ENCODE measurements around the gene FOLR1. TPM values are rescaled to one million over a fixed set of nuclear protein-coding genes. Genes with fewer than 3 reads are reported as not detected.

FOLR1 gene
- total RNA-seq, 2 experiments from 2014 or later: not detected

DNA sequence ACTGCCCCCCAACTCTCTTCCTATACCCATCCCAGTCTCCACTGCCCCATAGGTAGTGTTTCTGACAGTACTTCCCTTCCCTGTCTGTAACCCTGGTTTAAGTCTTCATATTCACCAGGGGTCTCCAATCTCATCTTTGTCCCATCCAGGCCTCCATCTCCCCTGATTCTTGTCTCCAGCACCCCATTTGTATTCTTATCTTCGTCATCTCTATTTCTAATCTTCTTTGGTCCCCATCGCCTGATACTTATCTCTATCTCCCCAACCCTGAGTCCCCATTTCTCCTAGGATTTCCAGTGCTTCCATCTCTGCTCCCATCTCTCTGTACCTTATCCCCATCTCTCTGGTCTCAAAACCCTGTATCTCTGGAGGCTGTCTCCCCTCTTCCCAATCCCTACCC, 50.2 kb downstream of the FOLR1 start:
- CTCF ChIA-PET: no interaction called here
- POLR2A ChIA-PET: no interaction called here

DNA sequence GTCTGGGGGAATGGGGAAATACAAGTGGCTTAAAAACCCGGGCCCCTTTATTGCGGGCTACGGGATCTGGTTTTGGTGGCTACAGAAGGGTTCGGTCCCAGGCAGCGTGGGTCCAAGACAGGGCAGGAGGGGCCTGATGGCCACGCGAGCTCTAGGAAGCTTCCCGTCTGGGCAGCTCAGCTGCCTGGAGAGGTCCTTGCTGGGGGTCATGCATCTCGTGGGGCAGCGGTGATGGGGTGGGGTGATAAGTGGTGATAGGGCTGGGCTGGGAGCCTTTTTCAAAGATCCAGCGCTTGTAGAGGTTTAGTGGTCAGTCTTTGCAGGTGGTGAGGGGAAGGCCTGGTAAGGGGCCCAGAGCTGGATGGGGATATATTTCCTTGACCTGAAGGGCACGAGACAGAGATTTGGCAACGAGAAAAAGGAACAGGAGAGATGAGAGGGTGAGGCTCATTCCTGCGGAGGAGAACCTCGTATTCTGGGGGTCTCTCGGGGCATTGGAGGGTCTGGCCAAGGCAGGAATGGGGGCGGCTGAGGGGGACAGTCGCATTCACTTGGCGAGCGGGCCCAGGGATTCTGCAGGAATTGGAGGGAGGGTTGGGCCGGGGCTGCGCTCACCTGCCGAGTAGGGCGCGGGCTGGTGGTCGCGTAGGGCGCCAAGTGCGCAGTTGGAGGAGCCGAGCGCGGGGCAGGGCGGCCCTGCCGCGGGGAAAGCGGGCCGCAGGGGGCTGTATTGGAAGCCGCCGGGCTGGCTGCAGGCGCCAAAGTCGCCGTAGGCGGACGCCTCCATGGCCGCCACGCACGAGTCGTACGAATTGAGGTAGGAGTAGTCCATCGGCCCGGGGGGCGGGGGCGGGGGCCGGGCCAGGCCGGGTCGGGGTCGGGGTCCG, 51.5 kb downstream of the FOLR1 start:
- ChIA-PET CTCF (interaction anchor here (1.0 kb wide), 1 partner anchor 21 kb away, joined by 3 read pairs; no protein-coding TSS in a partner anchor), POLR2A (interaction anchor here (0.5 kb wide), 1 partner anchor 15 kb away, joined by 4 read pairs; no protein-coding TSS in a partner anchor)

DNA sequence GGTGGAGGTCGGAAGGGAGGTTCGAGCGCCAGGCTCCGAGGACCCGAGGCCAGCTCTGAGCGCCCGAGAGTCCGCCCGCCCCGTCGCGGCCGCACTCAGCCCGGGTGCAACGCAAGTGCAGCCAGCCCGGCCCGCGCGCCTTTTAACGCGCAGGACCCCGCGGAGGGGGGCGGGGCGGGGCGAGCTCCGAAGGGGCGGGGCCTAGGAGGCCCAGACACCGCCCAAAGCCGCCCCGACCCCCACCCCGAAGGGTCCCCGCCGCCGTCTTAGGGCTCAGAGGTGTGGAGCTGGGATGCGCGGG, 52.1 kb downstream of the FOLR1 start, which contains the start of gene PHOX2A:
Gene PHOX2A (minus strand): TSS at position 117 of the 301 bp plus-strand sequence. CDS start 172 bp downstream, outside the sequence.
- CTCF ChIA-PET: no interaction called here
- POLR2A ChIA-PET: no interaction called here

DNA sequence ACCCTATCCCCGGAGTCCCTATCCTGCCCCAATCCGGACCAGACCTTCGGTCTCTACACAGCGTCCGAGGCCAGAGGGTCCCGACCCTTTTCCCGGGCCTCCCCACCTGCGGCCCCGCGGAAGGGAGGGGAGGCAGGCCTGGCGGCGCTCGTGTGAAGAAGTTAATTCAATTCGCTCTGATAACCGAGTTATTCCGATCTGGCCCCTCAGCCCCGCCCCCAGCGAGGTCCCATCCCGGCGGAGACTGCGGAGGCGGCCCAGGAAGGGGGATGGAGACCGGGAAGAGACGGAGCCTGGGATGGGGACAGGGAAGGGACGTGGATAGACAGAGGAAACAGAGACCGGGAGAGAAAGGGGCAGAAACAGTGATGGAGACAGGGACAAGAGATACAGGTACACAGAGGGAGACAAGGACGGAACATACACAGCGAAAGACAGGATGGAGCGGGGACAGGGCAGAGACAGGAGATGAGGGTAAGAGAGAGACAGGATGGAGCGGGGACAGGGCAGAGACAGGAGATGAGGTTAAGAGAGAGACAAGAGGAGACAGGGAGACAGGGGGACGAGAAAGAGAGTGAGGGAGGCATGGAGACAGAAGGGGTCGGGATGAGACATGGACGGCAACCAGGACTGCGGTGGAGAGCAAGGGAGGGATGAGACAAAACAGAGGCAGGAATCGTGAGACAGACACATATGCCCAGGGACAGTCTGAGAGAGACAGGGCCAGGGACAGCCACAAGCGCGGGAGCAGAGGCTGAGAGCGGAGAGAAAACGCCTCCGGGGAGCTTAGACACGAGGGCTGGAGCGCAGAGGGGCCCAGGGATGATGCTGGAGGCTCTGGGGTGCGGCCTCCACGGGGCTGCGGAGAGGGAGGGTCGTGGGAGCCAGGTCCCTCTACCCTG, 52.7 kb downstream of the FOLR1 start:
- ChIA-PET POLR2A (no interaction called here), CTCF (no interaction called here)

DNA sequence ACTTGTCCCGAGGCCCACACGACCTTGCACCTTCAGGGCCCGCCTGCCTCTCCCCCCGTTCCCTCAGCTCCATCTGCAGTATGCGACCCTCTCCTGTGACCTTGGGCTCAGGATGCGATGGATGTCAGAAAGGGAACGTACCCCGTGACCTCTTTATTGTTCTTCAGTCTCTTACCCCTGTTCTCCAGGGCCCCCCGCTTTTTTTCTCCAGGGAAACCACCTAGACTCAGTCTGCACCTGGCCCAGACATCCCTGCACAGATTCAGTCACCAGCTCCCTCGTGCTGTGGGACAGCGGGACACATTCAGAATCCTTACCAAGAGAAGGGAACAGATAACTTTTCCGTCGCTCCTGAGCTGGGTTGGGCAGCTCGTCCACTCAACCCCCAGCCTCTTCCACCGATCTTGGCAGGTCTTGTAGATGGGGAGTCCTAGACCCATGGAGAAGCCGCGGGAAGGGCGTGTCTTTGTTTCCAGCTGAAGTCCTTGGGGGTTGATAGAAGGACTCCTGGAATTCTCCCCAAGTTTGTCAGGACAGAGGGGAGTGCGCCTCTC, 53.4 kb downstream of the FOLR1 start:
- ChIA-PET POLR2A (no interaction called here), CTCF (no interaction called here)

Other genes with a start within 250 kb of the FOLR1 start
- 1 to 10 TPM; 6.6 to 7.9 TPM for gene IL18BP, start 193.2 kb upstream of the FOLR1 start, total RNA-seq
- 100 to 1,000 TPM; 103 to 110 TPM for gene NUMA1, start 111.6 kb upstream of the FOLR1 start, total RNA-seq
- gene LRRC51, start 111.3 kb upstream of the FOLR1 start, total RNA-seq: 10 to 100 TPM in 1 of 2 experiments, 1 to 10 TPM in 1; 9.6 to 11.3 TPM
- 10 to 100 TPM; 66.9 to 77.0 TPM for gene LAMTOR1, start 88.8 kb upstream of the FOLR1 start, total RNA-seq
- gene TOMT, start 86.2 kb upstream of the FOLR1 start, total RNA-seq: not detected
- gene ANAPC15, start 79.4 kb upstream of the FOLR1 start, total RNA-seq: 10 to 100 TPM; 53.5 to 59.4 TPM
- gene FOLR3, start 56.4 kb upstream of the FOLR1 start, total RNA-seq: not detected
- not detected for gene FOLR2, start 24.7 kb downstream of the FOLR1 start, total RNA-seq
- gene INPPL1, start 32.6 kb downstream of the FOLR1 start, total RNA-seq: 100 to 1,000 TPM in 1 of 2 experiments, 10 to 100 TPM in 1; 93.9 to 104 TPM
- gene PHOX2A, start 52.0 kb downstream of the FOLR1 start, total RNA-seq: not detected
- 10 to 100 TPM; 43.1 to 43.8 TPM for gene CLPB, start 242.4 kb downstream of the FOLR1 start, total RNA-seq

All from activated CD8-positive, alpha-beta memory T cell treated with anti-CD3 and anti-CD28 coated beads for 36 hours (primary cell).